H9 (cell line): ENCODE data around the gene HNRNPU. TPM values are rescaled to one million over a fixed set of nuclear protein-coding genes. Genes with fewer than 3 reads are reported as not detected.

ENCODE experiments used
- DNase-seq: peaks from one replicate; pipeline ENCODE4 v3.0.0-alpha.2; 2017
- H2AFZ ChIP-seq: one replicate; pipeline ENCODE4 v1.6.1; 2013; ENCODE audit warnings: mild to moderate bottlenecking, low read length, control low read depth, moderate library complexity
- H2AK5ac ChIP-seq: 2 replicates; pipeline ENCODE4 v1.6.1; 2013; ENCODE audit warnings: low read length, control low read depth, mixed read lengths; ENCODE audit not compliant: insufficient read length
- H2BK120ac ChIP-seq: one replicate; pipeline ENCODE4 v1.6.1; 2013; ENCODE audit warnings: low read depth, mild to moderate bottlenecking, low read length, control low read depth, inconsistent platforms; ENCODE audit not compliant: poor library complexity, severe bottlenecking
- H2BK12ac ChIP-seq: 2 replicates; pipeline ENCODE4 v1.6.1; 2013; ENCODE audit warnings: low read length, control low read depth, mixed read lengths, low read depth; ENCODE audit not compliant: insufficient read length
- H2BK15ac ChIP-seq: 2 replicates; pipeline ENCODE4 v1.6.1; 2013; ENCODE audit warnings: low read depth, low read length, control low read depth
- H2BK20ac ChIP-seq: one replicate; pipeline ENCODE4 v1.6.1; 2013; ENCODE audit warnings: low read depth, mild to moderate bottlenecking, low read length, control low read depth, inconsistent platforms; ENCODE audit not compliant: poor library complexity, severe bottlenecking
- H2BK5ac ChIP-seq: 2 replicates; pipeline ENCODE4 v1.6.1; 2013; ENCODE audit warnings: low read length, control low read depth, mixed read lengths; ENCODE audit not compliant: insufficient read length
- H3K14ac ChIP-seq: 2 replicates; pipeline ENCODE4 v1.6.1; 2013; ENCODE audit warnings: low read length, control low read depth; ENCODE audit not compliant: insufficient read depth
- H3K18ac ChIP-seq: 2 replicates; pipeline ENCODE4 v1.6.1; 2013; ENCODE audit warnings: low read depth, mild to moderate bottlenecking, mixed read lengths, low read length, control low read depth; ENCODE audit not compliant: insufficient read length
- H3K23ac ChIP-seq: 2 replicates; pipeline ENCODE4 v1.6.1; 2013; ENCODE audit warnings: low read length, control low read depth, mixed read lengths, low read depth; ENCODE audit not compliant: insufficient read length
- H3K23me2 ChIP-seq: 2 replicates; pipeline ENCODE4 v1.6.1; 2013; ENCODE audit warnings: low read depth, mild to moderate bottlenecking, mixed read lengths, low read length, control low read depth; ENCODE audit not compliant: insufficient read length, poor library complexity, severe bottlenecking
- H3K27ac ChIP-seq: 2 replicates; pipeline ENCODE4 v1.5.1; 2013; ENCODE audit warnings: low read length, control low read depth, mixed read lengths, low read depth; ENCODE audit not compliant: insufficient read length
- H3K27me3 ChIP-seq: 2 replicates; pipeline ENCODE4 v1.6.1; 2013; ENCODE audit warnings: low read length, control low read depth, inconsistent platforms; ENCODE audit not compliant: insufficient read depth
- H3K4ac ChIP-seq: 2 replicates; pipeline ENCODE4 v1.6.1; 2013; ENCODE audit warnings: low read depth, mild to moderate bottlenecking, control low read depth, inconsistent platforms, low read length, moderate library complexity
- H3K4me1 ChIP-seq: 2 replicates; pipeline ENCODE4 v1.6.1; 2013; ENCODE audit warnings: low read length, control low read depth, inconsistent platforms; ENCODE audit not compliant: insufficient read depth
- H3K4me2 ChIP-seq: 2 replicates; pipeline ENCODE4 v1.6.1; 2013; ENCODE audit warnings: low read length, control low read depth, mixed read lengths; ENCODE audit not compliant: insufficient read length, insufficient read depth
- H3K56ac ChIP-seq: 2 replicates; pipeline ENCODE4 v1.6.1; 2013; ENCODE audit warnings: low read depth, mild to moderate bottlenecking, mixed read lengths, low read length, control low read depth; ENCODE audit not compliant: insufficient read length
- H3K79me1 ChIP-seq: 2 replicates; pipeline ENCODE4 v1.6.1; 2013; ENCODE audit warnings: low read depth, mild to moderate bottlenecking, moderate library complexity, low read length, control low read depth, inconsistent platforms; ENCODE audit not compliant: insufficient read depth, poor library complexity, severe bottlenecking
- H3K79me2 ChIP-seq: 2 replicates; pipeline ENCODE4 v1.6.1; 2013; ENCODE audit warnings: low read length, control low read depth, inconsistent platforms; ENCODE audit not compliant: insufficient read depth
- H3K9ac ChIP-seq: 2 replicates; pipeline ENCODE4 v1.6.1; 2013; ENCODE audit warnings: low read length, control low read depth, mixed read lengths; ENCODE audit not compliant: insufficient read length; ENCODE audit errors: extremely low read depth
- H3K9me3 ChIP-seq: one replicate; pipeline ENCODE4 v1.6.1; 2013; ENCODE audit warnings: low read depth, low read length, inconsistent platforms; ENCODE audit not compliant: control insufficient read depth
- H3T11ph ChIP-seq: one replicate; pipeline ENCODE4 v1.6.1; 2013; ENCODE audit warnings: mild to moderate bottlenecking, low read length, control low read depth, inconsistent platforms
- H4K20me1 ChIP-seq: one replicate; pipeline ENCODE4 v1.6.1; 2013; ENCODE audit not compliant: control insufficient read depth, insufficient read length, insufficient read depth
- H4K5ac ChIP-seq: 2 replicates; pipeline ENCODE4 v1.6.1; 2013; ENCODE audit warnings: low read depth, mild to moderate bottlenecking, mixed read lengths, low read length, control low read depth; ENCODE audit not compliant: insufficient read length
- H4K8ac ChIP-seq: replicated peaks from 2 replicates; pipeline ENCODE4 v1.6.1; 2013; ENCODE audit warnings: low read length, control low read depth, mixed read lengths, low read depth; ENCODE audit not compliant: insufficient read length
- H4K91ac ChIP-seq: 2 replicates; pipeline ENCODE4 v1.6.1; 2013; ENCODE audit warnings: low read depth, mild to moderate bottlenecking, moderate library complexity, mixed read lengths, low read length, control low read depth; ENCODE audit not compliant: insufficient read length
- H3K27ac Mint-ChIP-seq, 3 experiments: 2 replicates in 2 of 3; 3 replicates in 1 of 3; pipeline ENCODE4 v1.8.0; 2020 to 2021; ENCODE audit warnings: mixed read lengths in 3 of 3, mild to moderate bottlenecking in 1 of 3, moderate library complexity in 1 of 3
- H3K27me3 Mint-ChIP-seq: 2 replicates; pipeline ENCODE4 v1.8.0; 2021; ENCODE audit warnings: low read depth, mild to moderate bottlenecking, moderate library complexity, mixed read lengths
- H3K36me3 Mint-ChIP-seq, 3 experiments: 2 replicates in 2 of 3; 3 replicates in 1 of 3; pipeline ENCODE4 v1.8.0; 2020 to 2021; ENCODE audit warnings: low read depth in 3 of 3, mixed read lengths in 3 of 3; ENCODE audit not compliant: insufficient read depth in 1 of 3
- H3K4me1 Mint-ChIP-seq, 2 experiments: 2 replicates each; pipeline ENCODE4 v1.8.0; 2020; ENCODE audit warnings: mixed read lengths in 2 of 2
- H3K4me3 Mint-ChIP-seq, 2 experiments: 2 replicates in 1 of 2; 3 replicates in 1 of 2; pipeline ENCODE4 v1.8.0; 2020 to 2021; ENCODE audit warnings: mild to moderate bottlenecking in 2 of 2, mixed read lengths in 2 of 2, moderate library complexity in 1 of 2
- H3K9me3 Mint-ChIP-seq, 2 experiments: 2 replicates in 1 of 2; 3 replicates in 1 of 2; pipeline ENCODE4 v1.8.0; 2020; ENCODE audit warnings: mild to moderate bottlenecking in 2 of 2, mixed read lengths in 2 of 2, moderate library complexity in 1 of 2
- WGBS: extraction: QIAGEN DNeasy Blood & Tissue Kit; methylation state at CpG from one replicate; pipeline ENCODE4 v1.1.7; 2013; ENCODE audit warnings: missing lambda C conversion rate, low lambda C conversion rate, mixed read lengths; ENCODE audit not compliant: insufficient read length; ENCODE audit errors: extremely low coverage; 5-methylcytosine and 5-hydroxymethylcytosine counted together
- total RNA-seq: library from RNA; stranded (reverse); gene quantifications from 2 replicates; pipeline ENCODE4 v1.2.1, GENCODE V29; 2021
- TF ChIP-seq, protein P1 (sequence below): fragments of 200-600 bp; sonication (generic); conservative IDR thresholded peaks from 3 replicates; pipeline ENCODE4 v1.8.0; 2021; ENCODE audit warnings: antibody characterized with exemption, mild to moderate bottlenecking

Gene HNRNPU
- total RNA-seq, 1 experiment from 2014 or later, result 657 TPM

DNA sequence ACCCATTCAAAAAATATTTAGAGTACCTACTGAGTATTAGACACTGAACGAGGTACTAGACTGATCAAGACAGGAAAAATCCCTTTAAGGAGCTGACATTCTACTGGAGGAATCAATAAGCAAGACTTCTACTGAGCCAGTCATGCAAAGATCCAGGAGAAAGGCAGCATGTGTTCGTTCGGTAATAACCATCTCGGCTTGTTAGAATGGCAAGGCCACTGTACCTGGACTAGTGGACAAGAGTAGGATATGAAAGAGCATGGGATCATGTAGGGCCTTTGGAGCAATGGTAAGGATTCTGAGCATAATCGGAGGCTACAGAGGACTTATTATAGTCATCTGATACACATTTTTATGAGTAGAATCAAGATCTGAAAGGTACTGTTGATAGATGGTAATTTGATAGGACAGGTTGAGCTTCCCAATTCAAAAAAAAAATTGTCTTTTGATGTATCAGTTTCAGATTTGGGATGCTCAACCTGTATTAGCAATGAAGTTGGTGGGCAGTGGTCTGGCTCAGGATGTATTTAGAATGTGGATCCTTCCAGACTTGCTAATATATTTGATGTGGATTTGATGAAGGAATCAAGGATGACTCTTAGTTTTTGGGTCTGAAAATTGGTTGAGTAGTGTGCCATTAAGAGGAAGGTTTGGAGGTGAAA is 26.6 kb downstream of the HNRNPU start:
- no peak for DNase-seq
- no CpG with 5 or more reads among the region's 5 CpGs for WGBS
- peaks cover 32 to 42% of the 10 kb centered on the region in 2 experiments for H3K4me1 Mint-ChIP-seq

More for the DNA sequence above, 26.6 kb downstream of the HNRNPU start:
- H2AK5ac ChIP-seq, result no peak overlapping the region
- no peak overlapping the region for H4K8ac ChIP-seq
- no peak overlapping the region for H2BK5ac ChIP-seq
- no peak overlapping the region for H3K56ac ChIP-seq
- H2BK15ac ChIP-seq, result no peak overlapping the region
- Mint-ChIP-seq H3K27ac (peak overlapping the region in 1 of 3 experiments; percentile 76; a peak in 3 of 7 replicates), H3K4me3 (peak overlapping the region; percentile 88 to 96), H3K36me3 (peaks cover 2 to 42% (median 11%) of the 10 kb centered on the region in 3 experiments; a peak in 6 of 7 replicates), H3K9me3 (no peaks in the 10 kb centered on the region), H3K27me3 (no peaks in the 10 kb centered on the region)
- H2BK20ac ChIP-seq, result no peak overlapping the region
- H3K4ac ChIP-seq, result no peak overlapping the region
- H4K20me1 ChIP-seq, result no peaks in the 10 kb centered on the region
- H3K79me1 ChIP-seq, result no peaks in the 10 kb centered on the region
- no peak overlapping the region for H4K5ac ChIP-seq
- H3K4me2 ChIP-seq, result peak overlapping the region; percentile 4
- no peaks in the 10 kb centered on the region; the same call in 1 of the 2 replicates for H3K79me2 ChIP-seq
- H3K4me1 ChIP-seq, result peaks cover 7% of the 10 kb centered on the region; the same call in 1 of the 2 replicates
- no peak overlapping the region for H2BK120ac ChIP-seq
- H2AFZ ChIP-seq, result no peak overlapping the region
- no peak overlapping the region for H2BK12ac ChIP-seq
- no peak overlapping the region for H4K91ac ChIP-seq
- H3K27me3 ChIP-seq, result no peaks in the 10 kb centered on the region
- H3K23ac ChIP-seq, result no peak overlapping the region
- H3T11ph ChIP-seq, result no peak overlapping the region
- no peak overlapping the region for H3K18ac ChIP-seq
- no peak overlapping the region for H3K9ac ChIP-seq
- no peak overlapping the region for H3K14ac ChIP-seq
- no peak overlapping the region for H3K27ac ChIP-seq
- peaks cover 10% of the 10 kb centered on the region for H3K23me2 ChIP-seq
- H3K9me3 ChIP-seq, result no peaks in the 10 kb centered on the region
- TF ChIP-seq, protein P1, sequence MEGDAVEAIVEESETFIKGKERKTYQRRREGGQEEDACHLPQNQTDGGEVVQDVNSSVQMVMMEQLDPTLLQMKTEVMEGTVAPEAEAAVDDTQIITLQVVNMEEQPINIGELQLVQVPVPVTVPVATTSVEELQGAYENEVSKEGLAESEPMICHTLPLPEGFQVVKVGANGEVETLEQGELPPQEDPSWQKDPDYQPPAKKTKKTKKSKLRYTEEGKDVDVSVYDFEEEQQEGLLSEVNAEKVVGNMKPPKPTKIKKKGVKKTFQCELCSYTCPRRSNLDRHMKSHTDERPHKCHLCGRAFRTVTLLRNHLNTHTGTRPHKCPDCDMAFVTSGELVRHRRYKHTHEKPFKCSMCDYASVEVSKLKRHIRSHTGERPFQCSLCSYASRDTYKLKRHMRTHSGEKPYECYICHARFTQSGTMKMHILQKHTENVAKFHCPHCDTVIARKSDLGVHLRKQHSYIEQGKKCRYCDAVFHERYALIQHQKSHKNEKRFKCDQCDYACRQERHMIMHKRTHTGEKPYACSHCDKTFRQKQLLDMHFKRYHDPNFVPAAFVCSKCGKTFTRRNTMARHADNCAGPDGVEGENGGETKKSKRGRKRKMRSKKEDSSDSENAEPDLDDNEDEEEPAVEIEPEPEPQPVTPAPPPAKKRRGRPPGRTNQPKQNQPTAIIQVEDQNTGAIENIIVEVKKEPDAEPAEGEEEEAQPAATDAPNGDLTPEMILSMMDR, result no peak
